NCI-H524 treated with DMSO at 0.1 percent for 48 hours (cell line): ENCODE data around the gene EGR2.
"Not testable (repeated sequence)": the region's sequence is repeated elsewhere in the genome, so short reads cannot be mapped to it uniquely, and the experiment has no call there.

ENCODE experiments used
- DNase-seq: peaks from one replicate; lab custom pipeline; 2025; lab: John Stamatoyannopoulos, UW

EGR2 gene

GRCh38 chr10:62792261-62792660, 23.9 kb downstream of the EGR2 start:
- no peak for DNase-seq

GRCh38 chr10:62790571-62790970, 25.6 kb downstream of the EGR2 start:
- no peak for DNase-seq

GRCh38 chr10:62790019-62790555, 26.1 kb downstream of the EGR2 start:
- no peak for DNase-seq

GRCh38 chr10:62788861-62789467, 27.2 kb downstream of the EGR2 start:
- no peak for DNase-seq

- DNase-seq = not testable (repeated sequence)
These were observed 27.9 kb downstream of the EGR2 start for GRCh38 chr10:62788285-62788684.

GRCh38 chr10:62784537-62784936, 31.6 kb downstream of the EGR2 start:
- DNase-seq = not testable (repeated sequence)

- DNase-seq = no peak
These were observed 36.5 kb downstream of the EGR2 start for GRCh38 chr10:62779487-62780248.

- DNase-seq = no peak
These were observed 38.0 kb downstream of the EGR2 start for GRCh38 chr10:62778125-62778524.

- DNase-seq = no peak
These were observed 43.8 kb downstream of the EGR2 start for GRCh38 chr10:62772186-62772974.

- no peak for DNase-seq
These were observed 46.5 kb downstream of the EGR2 start for GRCh38 chr10:62769574-62770242.

GRCh38 chr10:62766386-62766785, 49.8 kb downstream of the EGR2 start:
- no peak for DNase-seq

- DNase-seq = no peak
These were observed 50.4 kb downstream of the EGR2 start for GRCh38 chr10:62765726-62766125.

GRCh38 chr10:62764011-62764410, 52.2 kb downstream of the EGR2 start:
- DNase-seq = no peak

GRCh38 chr10:62763155-62763554, 53.0 kb downstream of the EGR2 start:
- no peak for DNase-seq
